Activated CD4-positive, alpha-beta T cell treated with anti-CD3 and anti-CD28 coated beads, Interleukin-2, Interleukin-6, amounts not matched to agents 100 ng/mL and 50 ng/mL, durations not matched to agents 16 hours and 8 hours (primary cell): Measurements from ENCODE around the gene BCLAF3.
A peak's percentile ranks its signal among the peaks of the same experiment; 100 is the strongest.

Experiments used
- DNase-seq: peaks from one replicate; pipeline ENCODE4 v3.0.0-alpha.2; 2020

BCLAF3 gene

GRCh38 chrX:19990556-19991349 lies at the start of gene BCLAF3:
Gene BCLAF3, minus strand, starts transcription at chrX:19991061. Its CDS starts 20,797 bp downstream, at chrX:19970264.
- peak; percentile 94 for DNase-seq

- no peak for DNase-seq
Observed at GRCh38 chrX:20038966-20039365, 48.1 kb upstream of the BCLAF3 start.

- DNase-seq: no peak
Observed at GRCh38 chrX:20037186-20037585, 46.3 kb upstream of the BCLAF3 start.

- no peak for DNase-seq
Observed at GRCh38 chrX:20032201-20032600, 41.3 kb upstream of the BCLAF3 start.

GRCh38 chrX:20029728-20030127 lies 38.9 kb upstream of the BCLAF3 start:
- DNase-seq: no peak

- no peak for DNase-seq
Observed at GRCh38 chrX:20028588-20028987, 37.7 kb upstream of the BCLAF3 start.

GRCh38 chrX:20026278-20026677 lies 35.4 kb upstream of the BCLAF3 start:
- no peak for DNase-seq

- no peak for DNase-seq
Observed at GRCh38 chrX:20019672-20020365, 29.0 kb upstream of the BCLAF3 start.

GRCh38 chrX:20016616-20016945 lies 25.7 kb upstream of the BCLAF3 start:
- DNase-seq: no peak

GRCh38 chrX:20015945-20016615 lies 25.2 kb upstream of the BCLAF3 start:
- DNase-seq: no peak

GRCh38 chrX:20015422-20015821 lies 24.6 kb upstream of the BCLAF3 start:
- no peak for DNase-seq

GRCh38 chrX:20011608-20012007 lies 20.7 kb upstream of the BCLAF3 start:
- no peak for DNase-seq

- DNase-seq: no peak
Observed at GRCh38 chrX:20007962-20008622, 17.2 kb upstream of the BCLAF3 start.

- DNase-seq: no peak
Observed at GRCh38 chrX:20005883-20006282, 15.0 kb upstream of the BCLAF3 start.

GRCh38 chrX:20001588-20001987 lies 10.7 kb upstream of the BCLAF3 start:
- no peak for DNase-seq

GRCh38 chrX:19991350-19991718 lies 473 bp upstream of the BCLAF3 start:
- DNase-seq: no peak

- no peak for DNase-seq
Observed at GRCh38 chrX:19990151-19990555, 708 bp downstream of the BCLAF3 start.

- no peak for DNase-seq
Observed at GRCh38 chrX:19987856-19988255, 3.0 kb downstream of the BCLAF3 start.

- no peak for DNase-seq
Observed at GRCh38 chrX:19986531-19986930, 4.3 kb downstream of the BCLAF3 start.

- DNase-seq: no peak
Observed at GRCh38 chrX:19981947-19982346, 8.9 kb downstream of the BCLAF3 start.

GRCh38 chrX:19975845-19976244 lies 15.0 kb downstream of the BCLAF3 start:
- no peak for DNase-seq

- peak; percentile 13 for DNase-seq
Observed at GRCh38 chrX:19972984-19973383, 17.9 kb downstream of the BCLAF3 start.

GRCh38 chrX:19968276-19968675 lies 22.6 kb downstream of the BCLAF3 start:
- DNase-seq: no peak

- no peak for DNase-seq
Observed at GRCh38 chrX:19966056-19966455, 24.8 kb downstream of the BCLAF3 start.
